ENCODE measurements around the gene ABO.

- TF ChIP-seq CTCF (IDR thresholded peaks at IDR 0.05; ENCODE audit: borderline replicate concordance, extremely low read depth, low read length, poor library complexity, severe bottlenecking) (no peak), EZH2 (IDR thresholded peaks at IDR 0.05; ENCODE audit: borderline replicate concordance, low read depth, low read length, severe bottlenecking) (no peak)
These were observed 13.8 kb downstream of the ABO start for GRCh38 chr9:133261103-133261752.
